Measurements from ENCODE around the gene MAML3. TPM values are rescaled to one million over a fixed set of nuclear protein-coding genes. Genes with fewer than 3 reads are reported as not detected.

The MAML3 gene
- total RNA-seq, 4 donors from 2014 or later: 16.1 to 40.0 (median 18.1) TPM

DNA sequence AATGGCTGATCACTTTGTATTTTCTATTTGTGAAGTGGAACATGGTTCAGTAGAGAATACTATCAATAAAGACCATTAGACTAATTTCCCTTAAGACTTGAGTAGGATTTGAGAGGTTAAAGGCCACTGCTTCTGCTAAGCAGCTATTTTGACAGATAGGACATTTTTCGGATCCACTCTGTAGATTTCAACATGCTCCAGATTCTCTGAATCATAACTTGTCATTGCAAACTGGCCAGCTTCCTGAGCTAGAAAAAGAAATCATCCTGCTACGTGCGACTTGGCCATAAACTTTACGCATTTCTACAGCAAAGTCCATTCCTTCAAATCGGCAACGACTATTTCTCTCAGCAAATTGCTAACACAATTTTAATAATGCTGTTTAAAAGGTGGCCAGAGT lies 433.2 kb downstream of the MAML3 start:
- Histone ChIP-seq H3K4me1 (no peaks in the 10 kb centered on the region), H3K27ac (no peak overlapping the region), H3K27me3 (no peaks in the 10 kb centered on the region), H3K36me3 (no peaks in the 10 kb centered on the region), H3K9me3 (no peaks in the 10 kb centered on the region), H3K4me3 (no peak overlapping the region)
- TF ChIP-seq, protein P1, sequence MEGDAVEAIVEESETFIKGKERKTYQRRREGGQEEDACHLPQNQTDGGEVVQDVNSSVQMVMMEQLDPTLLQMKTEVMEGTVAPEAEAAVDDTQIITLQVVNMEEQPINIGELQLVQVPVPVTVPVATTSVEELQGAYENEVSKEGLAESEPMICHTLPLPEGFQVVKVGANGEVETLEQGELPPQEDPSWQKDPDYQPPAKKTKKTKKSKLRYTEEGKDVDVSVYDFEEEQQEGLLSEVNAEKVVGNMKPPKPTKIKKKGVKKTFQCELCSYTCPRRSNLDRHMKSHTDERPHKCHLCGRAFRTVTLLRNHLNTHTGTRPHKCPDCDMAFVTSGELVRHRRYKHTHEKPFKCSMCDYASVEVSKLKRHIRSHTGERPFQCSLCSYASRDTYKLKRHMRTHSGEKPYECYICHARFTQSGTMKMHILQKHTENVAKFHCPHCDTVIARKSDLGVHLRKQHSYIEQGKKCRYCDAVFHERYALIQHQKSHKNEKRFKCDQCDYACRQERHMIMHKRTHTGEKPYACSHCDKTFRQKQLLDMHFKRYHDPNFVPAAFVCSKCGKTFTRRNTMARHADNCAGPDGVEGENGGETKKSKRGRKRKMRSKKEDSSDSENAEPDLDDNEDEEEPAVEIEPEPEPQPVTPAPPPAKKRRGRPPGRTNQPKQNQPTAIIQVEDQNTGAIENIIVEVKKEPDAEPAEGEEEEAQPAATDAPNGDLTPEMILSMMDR (IDR thresholded peaks at IDR 0.05): no peak
- WGBS, 2 donors (ENCODE audit: low coverage in 1 of 2): 71 to 76% methylated on average over 6 of the region's 6 CpGs
- intact Hi-C loops (cut with DNase I; ENCODE audit: low total_unique reads): no loop called here
- in situ Hi-C loops (cut with MboI; ENCODE audit: low pct_ligation_motif_present in 1 of 4, low pct_unique_long_range_greater_than_20kb in 1 of 4, low sequenced_read_pairs in 3 of 4): loop anchor here in 1 of 4 donors (10.0 kb wide), 1 partner anchor 534 kb away; no protein-coding TSS in a partner anchor
- no peak for DNase-seq

GRCh38 chr4:139719381-139720101 lies 434.4 kb downstream of the MAML3 start:
- Histone ChIP-seq H3K36me3 (no peaks in the 10 kb centered on the region), H3K27ac (no peak overlapping the region), H3K4me3 (no peak overlapping the region), H3K27me3 (no peaks in the 10 kb centered on the region), H3K4me1 (no peaks in the 10 kb centered on the region), H3K9me3 (no peaks in the 10 kb centered on the region)
- intact Hi-C loops (cut with DNase I; ENCODE audit: low total_unique reads) (no loop called here), in situ Hi-C loops (cut with MboI; ENCODE audit: low pct_ligation_motif_present in 1 of 4, low pct_unique_long_range_greater_than_20kb in 1 of 4, low sequenced_read_pairs in 3 of 4) (loop anchor here in 1 of 4 donors (10.0 kb wide), 1 partner anchor 535 kb away; no protein-coding TSS in a partner anchor)
- no peak for TF ChIP-seq POLR2AphosphoS5 (IDR thresholded peaks at IDR 0.05)
- TF ChIP-seq, protein P1 (IDR thresholded peaks at IDR 0.05): no peak
- TF ChIP-seq EP300 (IDR thresholded peaks at IDR 0.05; ENCODE audit: low read depth): no peak
- no peak for TF ChIP-seq POLR2A (IDR thresholded peaks at IDR 0.05)
- 94% methylated on average over 12 of the region's 16 CpGs; no CpG with 5 or more reads in 1 of the 2 donors for WGBS, 2 donors (ENCODE audit: low coverage in 1 of 2)
- no peak for DNase-seq

GRCh38 chr4:139718833-139719232 lies 435.2 kb downstream of the MAML3 start:
- Histone ChIP-seq H3K9me3 (no peaks in the 10 kb centered on the region), H3K27ac (no peak overlapping the region), H3K27me3 (no peaks in the 10 kb centered on the region), H3K36me3 (no peaks in the 10 kb centered on the region), H3K4me3 (no peak overlapping the region), H3K4me1 (no peaks in the 10 kb centered on the region)
- intact Hi-C loops (cut with DNase I; ENCODE audit: low total_unique reads): no loop called here
- 92% methylated on average over 10 of the region's 10 CpGs; no CpG with 5 or more reads in 1 of the 2 donors for WGBS, 2 donors (ENCODE audit: low coverage in 1 of 2)
- no peak for TF ChIP-seq POLR2AphosphoS5 (IDR thresholded peaks at IDR 0.05)
- TF ChIP-seq POLR2A (IDR thresholded peaks at IDR 0.05): no peak
- no peak for TF ChIP-seq EP300 (IDR thresholded peaks at IDR 0.05; ENCODE audit: low read depth)
- TF ChIP-seq, protein P1 (IDR thresholded peaks at IDR 0.05): no peak
- in situ Hi-C loops (cut with MboI; ENCODE audit: low pct_ligation_motif_present in 1 of 4, low pct_unique_long_range_greater_than_20kb in 1 of 4, low sequenced_read_pairs in 3 of 4): no loop called here
- DNase-seq: no peak

DNA sequence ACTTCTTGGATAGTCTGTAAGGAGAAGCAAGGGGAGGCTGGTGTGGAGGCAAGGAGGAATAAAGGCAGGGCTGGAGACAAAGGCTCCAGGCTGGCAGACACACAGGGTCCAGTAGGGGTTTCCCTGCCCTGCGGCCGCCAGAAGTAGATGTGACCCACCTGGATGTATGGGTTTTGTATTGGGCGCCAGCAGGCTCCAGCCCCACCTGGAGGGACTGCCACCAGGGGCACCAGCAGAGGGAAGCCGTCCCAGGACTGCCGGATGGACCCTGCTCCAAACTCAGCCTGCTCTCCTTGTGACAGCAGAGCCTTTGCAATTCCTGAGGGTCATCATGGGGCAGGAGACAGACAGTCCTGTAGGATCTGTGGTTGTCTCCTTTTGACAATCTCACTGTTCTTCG lies 435.6 kb downstream of the MAML3 start:
- Histone ChIP-seq H3K36me3 (no peaks in the 10 kb centered on the region), H3K9me3 (no peaks in the 10 kb centered on the region), H3K27me3 (no peaks in the 10 kb centered on the region), H3K27ac (no peak overlapping the region), H3K4me3 (no peak overlapping the region), H3K4me1 (no peaks in the 10 kb centered on the region)
- 92% methylated on average over 6 of the region's 6 CpGs; no CpG with 5 or more reads in 1 of the 2 donors for WGBS, 2 donors (ENCODE audit: low coverage in 1 of 2)
- TF ChIP-seq POLR2A (IDR thresholded peaks at IDR 0.05) (no peak), EP300 (IDR thresholded peaks at IDR 0.05; ENCODE audit: low read depth) (no peak), POLR2AphosphoS5 (IDR thresholded peaks at IDR 0.05) (no peak)
- TF ChIP-seq, protein P1 (IDR thresholded peaks at IDR 0.05): no peak
- intact Hi-C loops (cut with DNase I; ENCODE audit: low total_unique reads) (no loop called here), in situ Hi-C loops (cut with MboI; ENCODE audit: low pct_ligation_motif_present in 1 of 4, low pct_unique_long_range_greater_than_20kb in 1 of 4, low sequenced_read_pairs in 3 of 4) (no loop called here)
- no peak for DNase-seq

Data from transverse colon (tissue), 4 donors.